NCI-H524 (cell line): ENCODE results near the gene CACNA2D3.

Experiments
- DNase-seq, 2 experiments: peaks; one replicate each; lab custom pipeline; 2025; lab: John Stamatoyannopoulos, UW

CACNA2D3 gene

GRCh38 chr3:55007971-55008370 is 885.6 kb downstream of the CACNA2D3 start:
- no peak for DNase-seq

DNA sequence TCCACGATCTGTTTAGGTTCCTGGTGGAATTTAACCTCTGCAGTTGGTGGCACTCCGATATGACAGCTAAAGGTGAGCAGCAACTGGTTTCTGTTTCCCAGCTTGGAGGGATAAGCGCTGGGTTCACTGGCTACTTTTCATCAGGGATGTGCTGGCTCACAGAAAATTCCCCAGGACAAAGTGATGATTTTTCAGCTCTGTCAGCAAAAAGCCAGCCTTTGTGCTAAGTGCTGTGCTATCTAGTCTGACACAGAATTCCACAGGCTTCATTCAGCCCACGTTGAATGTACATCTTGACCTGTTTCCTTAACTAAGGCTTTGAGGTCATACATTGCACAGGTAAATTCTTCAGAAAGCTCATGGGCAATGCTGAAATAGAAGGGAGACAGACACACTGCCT is 887.0 kb downstream of the CACNA2D3 start:
- DNase-seq, result no peak

- no peak for DNase-seq
Observed at GRCh38 chr3:55012091-55012490, 889.7 kb downstream of the CACNA2D3 start.

DNA sequence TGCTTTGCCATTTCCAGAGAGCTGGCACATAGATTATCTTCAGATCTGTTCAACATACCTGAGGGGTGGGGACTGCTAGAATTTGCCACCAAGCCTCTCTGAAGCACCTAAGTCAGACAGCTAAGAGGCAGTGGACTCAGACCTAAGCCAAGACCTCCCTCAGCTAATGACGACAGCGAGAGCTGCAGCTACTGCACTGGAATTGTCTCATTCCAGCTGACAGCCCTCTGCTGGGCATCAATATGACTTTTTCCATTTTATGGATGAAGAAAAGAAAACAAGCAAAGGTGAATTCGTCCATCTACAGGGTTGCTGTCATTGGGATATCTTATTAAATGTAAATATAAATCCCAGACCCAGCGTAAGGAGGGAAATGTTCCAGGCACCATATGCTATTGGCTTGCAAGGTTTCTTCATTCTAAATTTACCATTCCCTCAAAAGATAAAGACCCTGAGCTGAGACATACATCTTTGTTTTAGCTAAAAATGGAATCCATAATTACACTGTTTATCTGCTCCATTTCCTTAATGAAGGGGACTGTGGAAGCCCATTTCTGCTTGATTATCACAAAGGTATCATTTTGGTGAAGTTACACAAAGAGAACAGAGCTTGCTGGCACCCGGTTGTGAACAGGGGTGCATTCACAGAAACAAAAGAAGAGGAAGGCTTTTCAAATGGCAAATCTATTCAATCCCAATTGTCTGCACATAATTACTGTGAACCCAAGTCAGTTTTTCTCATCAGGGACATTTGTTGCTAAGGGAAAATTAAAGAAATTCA is 891.0 kb downstream of the CACNA2D3 start:
- no peak for DNase-seq

DNA sequence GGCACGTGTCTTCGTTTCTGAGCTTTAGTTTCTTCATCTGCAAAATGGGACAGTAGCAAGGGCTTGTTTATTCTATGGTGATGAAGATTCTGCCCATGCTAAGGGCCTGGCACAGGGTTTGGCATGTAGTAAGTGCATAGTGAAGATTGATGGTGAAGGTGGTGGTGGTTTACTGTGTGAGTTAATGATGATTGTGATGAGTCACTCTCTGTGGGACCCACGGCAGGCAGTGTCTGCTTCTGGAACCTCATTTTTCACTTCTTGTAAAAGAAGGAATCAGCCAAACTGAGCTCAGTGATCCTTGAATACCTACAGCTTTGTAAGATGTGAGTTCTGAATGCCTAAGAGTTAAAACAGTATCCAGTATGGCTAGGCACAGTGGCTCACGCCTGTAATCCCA is 891.7 kb downstream of the CACNA2D3 start:
- no peak for DNase-seq

- no peak for DNase-seq
Observed at GRCh38 chr3:55014906-55015305, 892.6 kb downstream of the CACNA2D3 start.

GRCh38 chr3:55017876-55018275 is 895.5 kb downstream of the CACNA2D3 start:
- DNase-seq, result no peak

DNA sequence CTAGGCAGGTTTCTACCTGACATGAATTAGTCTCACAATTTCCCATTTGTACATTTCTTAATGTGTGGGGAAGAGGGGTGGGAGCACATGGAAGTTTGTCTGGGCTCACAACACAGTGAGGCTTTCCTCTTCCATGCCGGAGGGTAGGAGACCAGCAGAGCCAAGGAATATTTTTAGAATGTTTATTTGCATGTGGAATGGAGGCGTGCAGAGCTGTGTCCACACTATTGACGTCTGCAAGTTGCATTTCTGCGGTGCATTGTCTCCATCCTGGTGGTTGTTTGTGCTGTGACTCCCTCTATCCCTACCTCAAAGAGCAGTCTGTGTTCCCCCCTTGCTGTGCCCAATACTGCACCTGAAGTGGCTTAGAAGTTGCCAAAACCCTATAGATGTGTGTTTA is 908.6 kb downstream of the CACNA2D3 start:
- no peak for DNase-seq

- DNase-seq, result no peak
Observed at GRCh38 chr3:55036883-55037577, 914.7 kb downstream of the CACNA2D3 start.

- no peak for DNase-seq
Observed at GRCh38 chr3:55042591-55042990, 920.2 kb downstream of the CACNA2D3 start.

- no peak for DNase-seq
Observed at GRCh38 chr3:55044486-55044885, 922.1 kb downstream of the CACNA2D3 start.

- no peak for DNase-seq
Observed at GRCh38 chr3:55059027-55059629, 936.8 kb downstream of the CACNA2D3 start.

- DNase-seq, result peak in 1 of 2 experiments; percentile 7
Observed at GRCh38 chr3:55060896-55061719, 938.8 kb downstream of the CACNA2D3 start.

DNA sequence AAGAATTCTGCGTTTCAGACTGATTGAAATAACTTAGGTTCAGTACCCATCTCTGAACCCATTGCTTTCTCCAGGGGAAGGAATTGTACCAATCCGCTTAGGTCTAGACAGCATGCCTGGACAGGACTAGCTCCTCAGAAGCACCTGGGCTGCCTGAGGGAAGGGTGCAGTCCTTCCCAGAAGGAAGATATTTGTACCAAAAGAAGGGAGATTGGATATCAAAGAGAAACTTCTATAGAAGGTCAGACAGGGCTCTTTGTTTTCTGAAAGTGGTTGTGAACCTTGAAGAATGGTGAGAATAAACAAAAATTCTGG is 939.3 kb downstream of the CACNA2D3 start:
- no peak for DNase-seq

GRCh38 chr3:55064164-55064563 is 941.8 kb downstream of the CACNA2D3 start:
- DNase-seq, result no peak

DNA sequence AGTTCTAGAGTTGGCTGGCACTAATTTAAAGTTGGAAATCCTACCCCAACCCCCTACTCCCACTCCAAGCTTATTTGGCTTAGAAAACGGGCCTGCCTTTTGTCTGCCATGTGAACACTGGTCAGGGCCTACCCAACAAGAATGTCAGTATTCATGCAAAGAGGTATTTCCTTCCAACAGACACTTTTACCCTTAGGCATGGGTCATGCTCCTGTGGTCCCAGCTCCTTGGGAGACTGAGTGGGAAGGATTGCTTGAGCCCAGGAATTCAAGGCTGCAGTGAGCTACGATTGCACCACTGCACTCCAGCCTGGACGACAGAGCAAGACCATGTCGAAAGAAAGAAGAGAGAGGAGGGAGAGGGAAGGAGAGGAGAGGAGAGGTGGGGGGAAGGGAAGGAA is 943.0 kb downstream of the CACNA2D3 start:
- no peak for DNase-seq

GRCh38 chr3:55066551-55067047 is 944.2 kb downstream of the CACNA2D3 start:
- DNase-seq, result no peak

GRCh38 chr3:55069950-55070349 is 947.6 kb downstream of the CACNA2D3 start:
- no peak for DNase-seq

DNA sequence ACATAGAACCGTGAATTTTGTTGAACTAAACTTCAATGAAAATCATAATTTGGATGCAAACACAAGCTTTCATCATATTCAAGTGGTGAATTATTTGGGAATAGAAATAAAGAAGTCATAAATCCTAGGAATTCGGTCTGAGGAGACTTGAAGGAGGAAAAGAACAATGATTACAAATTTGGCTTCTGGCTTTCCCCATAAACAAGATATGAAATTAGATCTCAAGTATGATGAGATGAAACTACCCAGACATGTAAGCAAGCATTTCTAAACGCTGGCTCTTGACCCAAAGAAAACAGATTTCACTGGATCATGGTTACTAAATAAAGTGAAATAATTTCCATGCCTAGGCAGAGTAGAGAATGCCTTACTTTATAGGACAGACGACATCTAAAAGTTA is 952.4 kb downstream of the CACNA2D3 start:
- no peak for DNase-seq

- no peak for DNase-seq
Observed at GRCh38 chr3:55075846-55076245, 953.5 kb downstream of the CACNA2D3 start.

GRCh38 chr3:55077726-55078125 is 955.4 kb downstream of the CACNA2D3 start:
- no peak for DNase-seq

DNA sequence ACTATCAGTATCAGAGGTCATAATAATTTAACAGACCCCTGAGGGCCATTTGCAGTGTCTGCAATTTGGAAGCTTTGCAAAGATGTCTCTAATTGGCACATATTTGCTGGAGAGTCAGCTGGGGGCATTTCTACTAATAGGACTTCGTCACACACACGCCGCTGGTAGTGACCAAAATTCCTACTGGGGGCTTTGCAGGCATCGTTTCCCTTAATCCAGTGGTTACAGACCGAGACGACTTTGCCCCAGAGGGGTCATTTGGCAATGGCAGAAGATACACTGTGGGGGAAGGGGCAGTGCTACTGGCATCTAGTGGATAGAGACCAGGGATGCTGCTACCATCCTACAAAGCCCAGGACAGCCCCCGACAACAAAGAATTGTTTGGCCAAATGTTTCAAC is 956.5 kb downstream of the CACNA2D3 start:
- DNase-seq, result no peak
